ENCODE data around the gene SERPINB6.

DNA sequence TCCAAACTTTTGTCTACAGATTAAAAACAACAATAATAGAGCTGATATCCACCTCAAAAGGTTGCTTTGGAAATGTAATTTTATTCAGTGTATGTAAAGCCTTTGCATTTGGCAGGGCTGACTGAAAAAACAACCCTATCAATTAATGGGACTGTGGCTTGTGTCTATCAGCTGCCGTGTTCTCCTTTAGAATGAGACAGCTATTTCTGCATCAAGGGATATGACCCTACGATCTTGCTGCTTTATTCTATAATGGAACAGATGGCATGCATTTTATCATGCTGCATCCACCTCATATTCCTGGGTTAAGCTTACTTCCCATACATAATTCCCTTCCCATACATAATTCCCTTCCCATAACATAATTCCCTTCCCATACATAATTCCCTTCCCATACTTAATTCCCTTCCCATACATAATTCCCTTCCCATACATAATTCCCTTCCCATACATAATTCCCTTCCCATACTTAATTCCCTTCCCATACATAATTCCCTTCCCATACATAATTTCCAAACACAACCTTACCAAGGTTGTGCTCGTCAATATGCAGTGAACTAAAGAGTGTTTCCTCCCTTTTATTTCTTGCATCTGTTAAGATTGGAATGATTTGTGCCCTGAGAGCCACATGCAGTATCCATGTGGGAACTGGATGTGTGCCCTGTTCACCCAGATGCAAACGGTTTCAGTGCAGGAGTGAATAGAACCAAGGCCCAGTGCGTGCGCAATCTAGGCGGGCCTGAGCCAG is 26.8 kb downstream of the SERPINB6 start:
- TF ChIP-seq, protein P1, sequence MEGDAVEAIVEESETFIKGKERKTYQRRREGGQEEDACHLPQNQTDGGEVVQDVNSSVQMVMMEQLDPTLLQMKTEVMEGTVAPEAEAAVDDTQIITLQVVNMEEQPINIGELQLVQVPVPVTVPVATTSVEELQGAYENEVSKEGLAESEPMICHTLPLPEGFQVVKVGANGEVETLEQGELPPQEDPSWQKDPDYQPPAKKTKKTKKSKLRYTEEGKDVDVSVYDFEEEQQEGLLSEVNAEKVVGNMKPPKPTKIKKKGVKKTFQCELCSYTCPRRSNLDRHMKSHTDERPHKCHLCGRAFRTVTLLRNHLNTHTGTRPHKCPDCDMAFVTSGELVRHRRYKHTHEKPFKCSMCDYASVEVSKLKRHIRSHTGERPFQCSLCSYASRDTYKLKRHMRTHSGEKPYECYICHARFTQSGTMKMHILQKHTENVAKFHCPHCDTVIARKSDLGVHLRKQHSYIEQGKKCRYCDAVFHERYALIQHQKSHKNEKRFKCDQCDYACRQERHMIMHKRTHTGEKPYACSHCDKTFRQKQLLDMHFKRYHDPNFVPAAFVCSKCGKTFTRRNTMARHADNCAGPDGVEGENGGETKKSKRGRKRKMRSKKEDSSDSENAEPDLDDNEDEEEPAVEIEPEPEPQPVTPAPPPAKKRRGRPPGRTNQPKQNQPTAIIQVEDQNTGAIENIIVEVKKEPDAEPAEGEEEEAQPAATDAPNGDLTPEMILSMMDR (IDR thresholded peaks at IDR 0.05; ENCODE audit: insufficient read depth, low read length): no peak
- TF ChIP-seq POLR2AphosphoS5 (IDR thresholded peaks at IDR 0.05; ENCODE audit: low read depth) (no peak), GABPA (IDR thresholded peaks at IDR 0.05; ENCODE audit: low read depth) (no peak)
- TF ChIP-seq, protein P2, sequence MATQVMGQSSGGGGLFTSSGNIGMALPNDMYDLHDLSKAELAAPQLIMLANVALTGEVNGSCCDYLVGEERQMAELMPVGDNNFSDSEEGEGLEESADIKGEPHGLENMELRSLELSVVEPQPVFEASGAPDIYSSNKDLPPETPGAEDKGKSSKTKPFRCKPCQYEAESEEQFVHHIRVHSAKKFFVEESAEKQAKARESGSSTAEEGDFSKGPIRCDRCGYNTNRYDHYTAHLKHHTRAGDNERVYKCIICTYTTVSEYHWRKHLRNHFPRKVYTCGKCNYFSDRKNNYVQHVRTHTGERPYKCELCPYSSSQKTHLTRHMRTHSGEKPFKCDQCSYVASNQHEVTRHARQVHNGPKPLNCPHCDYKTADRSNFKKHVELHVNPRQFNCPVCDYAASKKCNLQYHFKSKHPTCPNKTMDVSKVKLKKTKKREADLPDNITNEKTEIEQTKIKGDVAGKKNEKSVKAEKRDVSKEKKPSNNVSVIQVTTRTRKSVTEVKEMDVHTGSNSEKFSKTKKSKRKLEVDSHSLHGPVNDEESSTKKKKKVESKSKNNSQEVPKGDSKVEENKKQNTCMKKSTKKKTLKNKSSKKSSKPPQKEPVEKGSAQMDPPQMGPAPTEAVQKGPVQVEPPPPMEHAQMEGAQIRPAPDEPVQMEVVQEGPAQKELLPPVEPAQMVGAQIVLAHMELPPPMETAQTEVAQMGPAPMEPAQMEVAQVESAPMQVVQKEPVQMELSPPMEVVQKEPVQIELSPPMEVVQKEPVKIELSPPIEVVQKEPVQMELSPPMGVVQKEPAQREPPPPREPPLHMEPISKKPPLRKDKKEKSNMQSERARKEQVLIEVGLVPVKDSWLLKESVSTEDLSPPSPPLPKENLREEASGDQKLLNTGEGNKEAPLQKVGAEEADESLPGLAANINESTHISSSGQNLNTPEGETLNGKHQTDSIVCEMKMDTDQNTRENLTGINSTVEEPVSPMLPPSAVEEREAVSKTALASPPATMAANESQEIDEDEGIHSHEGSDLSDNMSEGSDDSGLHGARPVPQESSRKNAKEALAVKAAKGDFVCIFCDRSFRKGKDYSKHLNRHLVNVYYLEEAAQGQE (IDR thresholded peaks at IDR 0.05; ENCODE audit: insufficient replicate concordance, low read depth): no peak

Measured in HL-60 (cell line).